Tongue (tissue), 2 donors: ENCODE measurements around the gene B3GALT5. TPM values are rescaled to one million over a fixed set of nuclear protein-coding genes. Genes with fewer than 3 reads are reported as not detected.

Experiments used
- DNase-seq: peaks from one replicate; pipeline ENCODE4 v3.0.0-alpha.2; 2015
- total RNA-seq: library from RNA; depleted of rRNA; stranded (reverse); fragments of >200 nt; gene quantifications from one replicate; pipeline ENCODE4 v1.2.3, GENCODE V29; 2014

Gene B3GALT5
- total RNA-seq, 1 donor from 2014 or later = 3.8 TPM

DNA sequence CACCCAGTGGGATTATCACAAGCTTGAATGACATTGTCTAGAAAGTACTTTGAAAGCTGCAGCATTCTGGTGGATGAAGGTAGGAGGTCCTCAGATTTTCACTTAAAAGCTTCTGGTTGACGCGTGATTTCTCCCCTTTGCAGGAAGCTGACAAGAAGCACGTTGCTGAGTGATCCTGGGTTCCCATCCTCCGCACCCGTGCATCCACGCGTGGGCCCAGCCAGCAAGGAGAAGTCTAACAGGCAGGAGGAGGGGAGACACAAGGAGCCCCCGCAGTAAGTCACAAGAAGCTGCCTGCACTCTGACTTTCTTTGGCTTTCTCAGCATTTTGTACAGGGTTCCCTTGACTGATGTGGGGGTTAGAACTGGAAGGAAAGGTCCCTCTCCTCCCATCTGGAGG, 7.8 kb upstream of the B3GALT5 start:
- DNase-seq = no peak

DNA sequence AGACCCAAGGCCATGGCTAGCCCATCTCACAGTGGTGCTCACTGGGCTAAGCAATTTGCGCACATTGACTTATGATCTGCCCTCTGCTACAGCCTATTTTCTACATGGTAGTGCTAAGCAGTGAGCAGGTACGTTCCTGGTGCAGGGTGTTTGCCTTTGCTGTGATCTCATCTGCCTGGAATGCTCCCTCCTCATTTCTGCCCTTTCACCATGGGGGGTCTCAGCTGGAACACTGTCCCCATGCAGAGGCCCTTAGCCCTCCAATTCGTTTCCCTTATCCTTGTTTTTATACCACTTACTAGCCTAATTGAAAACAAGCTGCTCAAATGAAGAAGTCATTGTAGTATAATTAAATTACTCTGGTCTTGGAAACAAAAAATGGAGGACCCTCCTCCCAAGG, 2.0 kb upstream of the B3GALT5 start:
- DNase-seq = no peak

DNA sequence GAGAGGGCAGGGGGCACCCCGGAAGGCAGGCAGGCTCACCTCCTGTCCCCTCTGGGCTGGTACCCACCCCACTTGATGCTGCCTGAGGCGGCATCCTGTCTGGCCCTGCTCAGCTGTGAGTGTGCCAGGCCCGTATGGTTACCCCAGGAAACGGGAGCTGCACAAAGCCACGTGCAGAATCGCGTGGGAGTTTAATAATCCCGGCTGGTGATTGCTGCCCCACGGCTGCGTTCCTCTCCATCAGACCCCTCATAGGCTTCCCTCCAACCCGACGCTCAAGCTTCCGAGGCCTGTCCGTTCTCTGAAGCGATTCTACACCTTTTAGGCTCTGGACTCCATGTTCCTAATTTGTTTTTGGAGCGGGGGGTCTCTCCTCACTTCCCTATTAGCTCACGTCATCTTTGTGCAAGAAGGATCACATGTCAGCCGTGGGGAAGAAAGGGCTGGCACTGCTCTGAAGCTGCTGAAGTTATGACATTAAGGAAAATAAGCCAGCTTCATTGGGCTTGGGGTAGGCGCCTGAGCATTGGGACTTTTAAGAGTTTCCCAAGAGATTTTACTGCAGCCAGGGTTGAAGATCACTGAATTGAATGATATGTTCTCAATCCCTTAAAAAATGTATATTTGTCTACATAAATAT, 1.1 kb upstream of the B3GALT5 start:
- peak; percentile 53 for DNase-seq

DNA sequence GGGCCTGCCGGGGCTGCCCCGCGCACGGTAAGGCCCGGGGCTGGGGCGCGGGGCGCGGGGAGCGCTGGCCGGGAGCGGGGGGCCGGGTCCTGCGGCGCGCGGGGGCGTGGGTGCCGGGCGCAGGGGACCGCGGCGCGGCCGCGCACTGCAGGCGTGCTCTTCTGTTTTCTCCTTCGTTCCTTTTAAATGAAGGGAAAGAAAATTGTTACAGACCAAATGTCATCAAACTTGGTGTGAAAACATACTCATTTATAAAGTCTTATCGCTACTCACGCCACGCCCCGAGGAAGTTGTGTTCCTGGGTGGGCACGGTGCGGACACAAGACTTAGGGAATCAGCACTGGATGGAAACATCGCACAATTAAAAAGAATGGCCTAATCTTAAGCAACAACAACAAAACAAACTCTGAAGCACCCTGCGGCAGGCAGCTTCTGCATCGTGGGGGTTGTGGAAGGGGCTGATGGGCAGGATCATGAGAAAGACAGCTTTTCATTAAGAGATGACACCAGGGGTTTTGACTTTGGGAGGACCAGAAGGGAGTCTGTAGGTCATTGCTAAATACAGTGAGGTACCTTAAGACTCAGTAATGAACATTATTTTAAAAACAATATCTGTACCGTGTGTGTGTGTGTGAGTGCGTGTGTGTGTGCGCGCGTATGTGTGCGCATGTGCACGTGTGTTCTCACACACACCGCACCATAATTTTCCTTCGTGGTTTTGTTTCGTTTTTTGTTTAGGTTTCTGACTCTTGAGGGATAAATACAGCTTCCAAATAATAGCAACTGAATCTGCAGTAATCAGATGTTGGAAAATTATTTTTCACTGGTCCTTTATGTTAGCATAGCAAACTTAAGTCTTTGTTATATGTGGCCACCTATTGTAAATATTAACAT, 548 bp downstream of the B3GALT5 start:
- no peak for DNase-seq

DNA sequence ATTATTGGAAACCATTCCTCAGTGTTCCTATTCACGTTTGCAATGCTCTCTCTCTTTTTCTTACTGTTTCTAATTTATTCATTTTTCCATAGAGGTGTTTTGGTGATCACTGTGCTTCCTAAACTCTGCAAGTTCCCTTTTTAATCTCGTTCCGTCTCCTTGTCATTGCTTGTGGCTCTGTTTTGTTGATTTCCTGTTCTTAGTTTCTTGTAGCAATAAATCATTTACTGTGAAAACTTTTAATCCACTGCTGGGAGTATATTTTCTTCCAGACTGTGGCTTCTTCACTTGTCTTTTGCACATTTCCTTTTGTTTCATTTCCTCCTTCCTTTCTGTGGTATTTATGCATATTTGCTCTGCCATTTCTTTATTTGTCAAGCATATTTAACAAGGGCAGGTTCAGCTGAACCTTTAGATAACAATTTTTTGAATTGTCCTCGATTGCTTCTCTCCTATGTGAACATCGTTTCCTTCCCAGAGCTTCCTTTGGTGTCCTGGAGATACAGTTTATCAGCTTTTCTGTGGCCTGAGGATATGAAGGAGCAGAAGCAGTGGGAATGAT, 3.6 kb downstream of the B3GALT5 start:
- DNase-seq = no peak

DNA sequence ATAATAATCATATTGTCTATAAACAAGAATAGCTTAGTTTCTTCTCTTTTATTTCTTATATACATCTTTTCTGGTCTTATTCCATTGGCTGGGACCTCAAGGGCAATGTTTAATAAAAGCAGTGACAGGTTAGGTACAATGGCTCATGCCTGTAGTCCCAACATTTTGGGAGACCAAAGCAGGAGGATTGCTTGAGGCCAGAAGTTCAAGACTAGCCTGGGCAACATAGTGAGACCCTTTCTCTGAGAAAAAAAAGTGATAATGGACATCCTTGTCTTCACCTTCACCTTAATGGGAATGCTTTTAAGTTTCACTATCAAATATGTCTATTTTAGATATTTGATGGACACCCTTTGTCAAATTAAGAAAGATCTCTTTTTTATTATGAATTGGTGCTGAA, 8.1 kb downstream of the B3GALT5 start:
- no peak for DNase-seq

DNA sequence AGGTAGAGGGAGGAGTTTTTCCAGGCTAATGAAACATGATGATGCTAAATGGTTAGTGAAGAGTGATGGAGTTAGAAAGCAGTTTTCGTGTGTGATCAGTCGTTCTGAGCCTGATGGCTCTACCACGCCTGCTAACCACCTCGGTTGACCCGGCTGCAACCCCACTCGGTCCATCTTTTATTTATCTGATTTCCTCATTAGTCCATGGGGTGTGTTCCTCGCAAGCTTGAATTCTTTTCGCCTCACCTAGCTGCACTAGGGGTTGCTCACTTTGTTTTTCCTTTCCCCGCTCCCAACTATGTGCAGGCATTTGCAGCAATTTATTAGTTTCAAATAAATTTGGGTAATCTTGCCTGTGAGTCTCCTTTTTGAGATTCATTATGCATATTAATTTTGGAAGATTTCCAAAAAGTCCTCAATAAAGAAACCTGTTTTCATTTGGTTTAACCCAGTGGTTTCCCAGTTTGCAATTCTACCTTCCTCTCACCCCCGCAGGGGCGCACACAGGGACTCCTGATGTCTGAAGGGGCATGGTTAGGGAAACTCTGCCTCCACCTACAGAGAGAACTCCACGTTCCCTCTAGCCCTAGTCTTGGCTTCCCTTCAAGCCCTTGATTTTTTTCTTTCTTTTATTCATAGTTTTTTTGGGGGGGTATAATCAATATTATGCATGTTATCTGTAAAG, 12.6 kb downstream of the B3GALT5 start:
- DNase-seq = no peak

DNA sequence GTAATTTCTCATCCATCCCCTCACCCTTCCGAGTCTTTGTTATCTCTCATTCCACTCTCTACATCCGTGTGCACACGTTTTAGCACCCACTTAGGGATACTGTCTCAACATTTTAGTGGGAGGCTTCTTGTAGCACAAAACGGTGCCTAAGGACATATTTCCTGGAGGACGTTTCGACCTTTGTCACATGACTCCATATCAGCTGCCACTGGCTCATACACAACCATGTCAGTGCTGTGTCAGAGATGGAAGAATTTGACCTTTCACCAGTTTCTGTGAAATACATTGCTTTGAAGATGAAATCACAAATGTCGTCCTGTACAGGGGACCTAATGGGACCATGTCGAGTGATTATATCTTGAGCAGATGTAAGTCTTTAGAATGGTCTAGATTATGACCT, 15.6 kb downstream of the B3GALT5 start:
- no peak for DNase-seq

DNA sequence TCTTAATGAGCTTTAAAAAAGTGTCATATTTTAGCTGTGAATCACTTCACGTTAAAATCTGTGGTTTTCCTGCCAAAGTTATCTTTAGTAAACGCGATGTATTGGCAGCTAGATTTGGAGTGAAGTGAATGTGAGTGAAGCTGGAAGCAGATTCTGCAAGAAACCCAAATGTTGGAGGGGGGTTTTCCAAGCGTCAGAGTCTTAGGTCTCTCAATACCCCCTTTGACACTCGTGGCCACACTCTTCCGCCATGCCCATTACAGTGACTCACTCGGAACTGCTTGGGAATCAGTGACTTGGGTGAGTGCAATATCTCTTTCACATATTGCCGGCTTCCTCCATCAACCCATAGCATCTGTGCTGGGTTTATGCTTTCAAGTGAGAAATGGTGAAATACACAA, 17.5 kb downstream of the B3GALT5 start:
- no peak for DNase-seq

DNA sequence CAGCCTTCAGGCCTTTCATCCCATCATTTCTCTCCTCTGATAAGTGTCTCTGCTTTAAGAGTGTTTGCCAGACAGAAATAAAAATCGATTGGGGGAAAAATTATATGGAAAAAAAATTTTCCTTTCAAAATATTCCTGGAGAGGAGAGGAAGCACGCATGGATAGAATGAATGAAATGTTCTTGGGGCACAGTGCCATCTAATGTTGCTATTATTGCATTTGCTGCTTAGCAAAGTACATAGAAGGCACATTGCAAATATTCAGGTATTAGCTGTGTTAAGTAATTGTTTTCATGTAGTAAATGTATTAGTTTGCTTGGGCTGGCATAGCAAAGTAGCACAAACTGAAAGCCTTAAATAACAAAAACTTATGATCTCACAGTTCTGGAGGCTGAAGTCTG, 18.1 kb downstream of the B3GALT5 start:
- no peak for DNase-seq

DNA sequence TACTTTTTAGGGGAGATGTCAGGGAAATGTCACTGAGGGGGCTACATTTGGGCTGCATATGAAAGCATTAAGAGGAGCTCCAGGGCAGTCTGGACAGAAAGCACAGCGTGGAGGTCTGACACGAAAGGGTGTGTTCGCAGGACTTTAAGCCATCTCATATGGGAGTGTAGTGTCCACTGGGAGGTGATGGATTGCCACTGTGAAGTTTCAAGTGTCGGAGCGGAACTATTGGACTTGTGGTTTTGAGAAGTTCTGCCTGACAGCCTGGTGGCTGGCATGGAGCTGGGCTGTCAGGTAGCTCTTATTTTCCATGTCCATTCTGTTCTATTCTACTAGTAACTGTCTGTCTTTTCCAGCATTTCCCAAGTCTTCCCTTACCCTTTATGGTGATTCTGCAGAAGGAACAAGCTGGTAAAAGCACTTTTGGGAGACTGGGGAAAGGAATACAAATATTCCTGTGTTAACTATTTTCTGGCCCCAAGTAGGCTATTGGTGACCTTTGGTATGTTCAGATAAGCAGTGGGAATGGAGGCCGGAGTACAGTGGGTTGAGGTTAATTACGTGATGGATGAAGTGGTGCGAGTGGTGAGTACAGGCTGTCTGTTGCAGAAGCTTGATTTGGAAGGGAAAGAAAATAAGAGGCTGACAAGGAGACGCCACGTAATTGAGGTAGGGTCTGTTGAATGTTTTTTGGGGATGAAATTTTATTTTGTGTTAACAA, 19.3 kb downstream of the B3GALT5 start:
- no peak for DNase-seq

DNA sequence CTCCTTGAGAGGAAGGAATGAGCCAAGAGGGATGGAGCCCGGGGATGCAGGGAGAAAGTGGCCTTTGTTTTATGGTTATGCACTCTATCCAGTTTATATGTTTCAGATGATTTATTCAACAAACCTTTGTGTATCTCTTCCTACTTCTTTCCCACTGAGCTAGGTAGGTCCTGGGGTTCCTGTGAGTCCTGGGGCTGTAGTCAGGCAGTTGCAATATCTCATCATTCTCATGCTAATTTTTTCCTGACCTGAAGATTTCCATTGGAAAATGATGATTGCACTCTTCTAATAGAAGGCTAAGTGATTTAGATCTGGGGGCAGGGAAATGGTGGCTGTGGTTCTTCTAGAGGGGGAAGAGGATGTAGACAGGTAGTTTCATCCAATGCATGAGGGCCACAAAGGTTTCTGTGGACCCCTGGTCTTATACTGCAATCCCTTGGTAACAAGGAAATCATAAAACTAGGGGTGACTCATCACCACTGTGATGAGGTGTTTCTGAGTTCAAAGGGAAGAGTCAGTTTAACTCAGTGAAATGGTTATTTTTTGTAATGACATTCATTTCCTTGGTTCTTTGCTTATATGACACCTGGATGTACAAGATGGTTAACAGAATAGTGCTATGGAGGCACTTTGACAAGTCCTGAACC, 20.2 kb downstream of the B3GALT5 start:
- DNase-seq = no peak

DNA sequence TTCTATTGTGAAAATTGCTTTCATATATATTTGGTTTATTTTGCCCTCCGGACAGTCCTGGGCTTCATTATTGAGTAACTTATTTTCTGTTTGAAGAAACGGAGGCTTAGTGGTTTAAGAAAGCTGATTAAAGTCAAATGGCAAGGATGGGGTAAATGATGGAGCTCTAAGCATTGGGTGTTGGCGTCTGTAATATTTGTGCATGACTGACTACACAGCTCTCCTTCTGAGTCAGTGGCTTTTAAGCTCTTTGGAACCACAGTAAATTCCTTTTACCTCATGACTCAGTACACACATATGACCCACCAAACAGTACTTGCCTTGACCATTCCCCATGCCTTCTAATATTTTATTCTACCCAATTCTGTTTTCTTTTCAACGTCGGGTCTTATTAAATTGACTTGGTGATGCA, 21.0 kb downstream of the B3GALT5 start:
- DNase-seq = no peak

DNA sequence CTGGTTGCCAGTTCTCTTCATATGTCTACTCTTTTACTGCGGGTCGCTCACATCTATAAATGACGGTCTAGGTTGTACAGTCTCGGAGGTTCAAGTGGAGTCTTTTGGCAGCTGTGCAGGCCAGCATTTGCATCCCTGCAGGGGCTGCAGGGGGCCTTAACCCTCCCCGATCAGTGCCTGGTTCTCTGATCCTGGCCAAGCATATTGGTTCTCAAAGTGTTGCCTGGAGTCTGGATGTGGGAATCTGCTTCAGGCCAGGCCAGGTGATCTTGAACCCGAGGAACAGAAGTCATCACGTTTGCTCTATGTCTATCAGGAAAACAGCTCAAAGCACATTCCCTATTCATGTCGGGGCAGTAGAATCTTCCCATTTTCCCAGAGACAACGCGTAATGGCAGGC, 21.8 kb downstream of the B3GALT5 start:
- no peak for DNase-seq

DNA sequence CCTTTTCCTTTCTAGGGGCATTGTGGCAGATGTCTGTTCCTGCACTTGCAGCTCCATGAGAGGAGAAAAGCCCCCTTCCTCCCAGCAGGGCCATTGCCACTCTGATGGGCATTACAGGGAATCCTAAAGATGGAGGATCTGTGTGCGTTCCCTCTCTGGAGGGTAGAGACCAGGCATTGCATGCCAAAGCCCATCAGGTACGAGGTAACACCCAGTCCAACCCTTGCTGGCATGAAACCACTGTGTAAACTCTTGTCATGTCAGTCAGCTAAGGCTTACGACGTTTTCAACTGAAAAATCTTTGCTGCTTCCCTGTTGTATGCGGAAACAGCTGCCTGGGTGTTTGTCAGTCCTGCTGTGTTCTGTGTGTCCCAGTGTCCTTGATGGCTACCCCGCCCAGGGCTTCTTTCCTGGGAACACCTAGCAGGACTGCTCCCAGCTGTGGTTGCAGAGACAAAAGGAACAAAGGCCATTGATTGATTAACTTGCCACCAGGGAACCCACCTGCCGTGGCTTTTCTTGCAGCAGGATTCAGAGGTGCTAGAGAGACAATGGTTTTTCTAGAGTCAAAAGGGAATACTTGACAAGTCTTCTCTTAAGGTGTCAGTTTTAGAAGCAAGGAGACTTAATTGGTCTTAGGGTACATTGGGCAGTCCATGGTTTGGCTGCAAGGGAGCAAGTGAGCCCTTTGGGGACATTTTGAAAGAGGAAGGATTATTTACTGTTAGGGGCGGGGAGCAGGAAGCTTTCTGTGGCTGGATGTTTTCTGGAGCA, 24.6 kb downstream of the B3GALT5 start:
- DNase-seq = peak; percentile 35

DNA sequence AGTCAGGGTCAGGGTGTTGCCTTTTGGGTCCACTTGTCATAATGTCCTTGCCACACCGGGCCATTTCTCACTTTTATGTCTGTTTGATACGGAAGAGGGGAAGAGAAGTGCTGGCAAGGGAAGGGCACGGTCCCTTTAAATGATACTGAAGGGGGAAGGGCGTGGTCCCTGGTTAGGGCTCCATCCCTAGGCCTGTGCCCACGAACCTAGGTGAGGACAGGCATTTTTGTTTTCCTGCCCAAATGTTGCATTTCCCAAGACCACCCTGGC, 25.2 kb downstream of the B3GALT5 start:
- no peak for DNase-seq

DNA sequence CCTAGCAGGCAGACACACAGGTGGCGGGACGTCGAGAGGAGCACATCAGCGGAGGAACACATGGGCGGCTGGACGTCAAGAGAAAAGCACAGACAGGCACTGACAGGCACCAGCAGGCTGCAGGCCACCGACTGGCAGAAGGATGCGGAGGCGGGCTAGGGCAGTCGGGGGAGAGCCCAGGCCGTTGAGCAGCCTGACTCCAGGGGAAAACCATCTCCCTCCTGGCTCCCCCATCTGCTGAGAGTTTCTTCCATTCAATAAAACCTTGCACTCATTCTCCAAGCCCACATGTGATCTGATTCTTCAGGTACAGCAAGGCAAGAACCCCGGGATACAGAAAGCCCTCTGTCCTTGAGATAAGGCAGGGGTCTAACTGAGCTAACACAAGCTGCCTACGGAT, 25.5 kb downstream of the B3GALT5 start:
- no peak for DNase-seq

DNA sequence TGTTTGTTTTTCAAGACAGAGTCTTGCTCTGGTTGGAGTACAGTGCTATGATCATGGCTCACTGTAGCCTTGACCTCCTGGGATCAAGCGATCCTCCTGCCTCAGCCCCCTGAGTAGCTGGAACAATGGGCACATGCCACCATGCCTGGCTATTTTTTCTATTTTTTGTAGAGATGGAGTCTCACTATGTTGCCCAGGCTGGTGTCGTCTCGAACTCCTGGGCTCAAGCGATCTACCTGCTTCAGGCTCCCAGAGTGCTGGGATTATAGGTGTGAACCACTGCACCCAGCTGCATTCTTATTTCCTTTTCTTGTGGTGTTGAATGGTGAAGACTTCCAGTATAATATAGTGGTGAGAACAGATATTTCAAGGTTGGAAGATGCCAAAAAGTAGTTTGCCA, 28.0 kb downstream of the B3GALT5 start:
- DNase-seq = no peak

DNA sequence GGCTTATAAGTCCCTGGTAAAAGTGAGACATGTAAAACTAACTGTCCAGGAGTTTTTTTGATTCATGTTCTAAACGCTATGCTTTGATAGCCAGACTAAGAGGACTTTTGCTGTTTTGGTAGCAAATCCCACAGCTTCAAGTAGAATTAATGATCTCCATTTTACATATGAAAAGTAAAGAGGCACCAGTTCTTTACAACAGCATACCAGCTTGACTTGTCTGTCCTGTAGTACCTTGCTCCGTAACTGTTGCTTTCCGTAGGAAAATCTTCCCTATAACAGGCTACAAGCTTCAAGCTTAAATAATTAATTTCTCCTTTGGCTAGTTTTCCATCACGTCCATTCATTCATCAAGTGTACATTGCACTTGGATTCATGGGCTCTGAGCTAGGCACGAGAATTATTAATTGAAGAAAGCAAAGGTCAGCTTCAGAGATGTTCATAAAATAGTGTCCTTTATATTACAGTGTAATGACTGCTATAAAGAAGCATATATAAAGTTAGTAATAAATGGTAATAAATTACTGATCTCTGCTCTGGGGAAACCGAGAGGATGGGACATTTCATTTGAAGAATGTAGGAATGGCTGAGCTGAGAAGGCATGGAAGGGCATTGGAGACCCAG, 29.2 kb downstream of the B3GALT5 start:
- no peak for DNase-seq

DNA sequence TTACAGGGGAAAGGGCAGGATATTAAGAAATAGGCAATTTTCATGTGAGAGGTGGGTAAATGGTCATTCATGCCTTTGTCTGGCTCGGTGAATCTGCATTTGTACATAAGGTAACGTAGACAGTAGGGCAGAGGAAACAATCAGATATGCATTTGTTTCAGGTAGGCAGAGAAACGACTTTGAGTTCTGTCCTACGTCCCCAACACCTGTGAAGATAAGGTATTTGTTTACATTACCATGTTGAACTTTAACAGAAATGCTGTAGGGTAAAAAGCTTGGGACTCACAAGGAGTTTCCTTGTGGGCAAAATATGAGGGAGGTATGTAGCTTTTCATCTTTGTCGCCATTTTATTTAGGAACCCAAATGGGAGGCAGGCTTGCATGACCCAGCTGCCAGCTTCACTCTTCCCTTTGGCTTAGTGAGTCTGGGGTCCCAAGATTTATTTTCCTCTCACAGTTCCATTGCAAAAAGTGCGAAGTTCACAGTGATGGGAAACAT, 31.4 kb downstream of the B3GALT5 start:
- DNase-seq = no peak

DNA sequence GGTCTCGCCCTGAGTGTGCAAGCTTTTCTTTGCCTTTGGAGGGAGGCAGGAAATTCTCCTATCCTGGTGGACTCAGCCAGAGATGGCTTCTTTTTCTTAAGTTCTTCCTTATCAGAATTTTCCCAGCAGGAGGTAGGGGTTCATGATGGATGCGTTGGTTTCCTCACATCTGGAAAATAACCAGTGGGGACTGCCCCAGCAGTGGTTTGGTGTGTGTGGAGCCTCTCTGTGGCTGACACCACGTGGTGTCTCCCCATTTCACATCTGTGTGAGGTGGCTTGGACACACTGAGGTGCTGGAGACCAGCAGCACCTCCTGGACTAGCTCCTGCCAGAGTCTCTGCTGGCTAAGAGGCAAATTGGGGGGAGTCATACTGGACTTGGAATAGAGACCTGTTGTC, 32.6 kb downstream of the B3GALT5 start:
- DNase-seq = no peak
